ENCODE data around the gene EVPL. TPM values are rescaled to one million over a fixed set of nuclear protein-coding genes. Genes with fewer than 3 reads are reported as not detected.
A peak's percentile ranks its signal among the peaks of the same experiment; 100 is the strongest.

Gene EVPL
- total and polyA plus RNA-seq, 8 donors, result 1.2 to 105 (median 9.0) TPM

GRCh38 chr17:75959051-75959838 is 67.9 kb downstream of the EVPL start:
- no peak for TF ChIP-seq CTCF (IDR thresholded peaks at IDR 0.05)
- peak in 2 of 3 donors; percentile 19 to 71 for TF ChIP-seq POLR2AphosphoS5 (IDR thresholded peaks at IDR 0.05)
- Histone ChIP-seq H3K4me1 (peaks cover 19 to 56% (median 32%) of the 10 kb centered on the region in 4 donors), H3K9me3 (no peaks in the 10 kb centered on the region), H3K27me3 (no peaks in the 10 kb centered on the region), H3K27ac (peak overlapping the region; percentile 52 to 80 (median 56)), H3K4me3 (no peak overlapping the region), H3K36me3 (peaks cover 23 to 58% (median 45%) of the 10 kb centered on the region in 4 donors)
- 23 to 43% (median 31%) methylated on average over 8 of the region's 8 CpGs for WGBS, 5 donors
- intact Hi-C loops (cut with DNase I; ENCODE audit: low total_unique reads), result no loop called here
- DNase-seq, result peak in 1 of 2 donors; percentile 74

Other genes with a start within 250 kb of the EVPL start
- gene UNK, start 242.5 kb downstream of the EVPL start, total RNA-seq, result 100 to 1,000 TPM in 1 of 5 donors, 10 to 100 TPM in 3, 1 to 10 TPM in 1; 3.5 to 102 (median 33.0) TPM
- 10 to 100 TPM; 13.5 to 17.3 (median 15.1) TPM for gene UNK, start 242.5 kb downstream of the EVPL start, polyA plus RNA-seq
- gene UNC13D, start 182.9 kb downstream of the EVPL start, total RNA-seq, result 10 to 100 TPM in 4 of 5 donors, 1 to 10 TPM in 1; 9.0 to 45.5 (median 25.5) TPM
- 10 to 100 TPM in 2 of 3 donors, 1 to 10 TPM in 1; 6.4 to 18.5 (median 17.9) TPM for gene UNC13D, start 182.9 kb downstream of the EVPL start, polyA plus RNA-seq
- gene WBP2, start 172.0 kb downstream of the EVPL start, total RNA-seq, result 100 to 1,000 TPM in 1 of 5 donors, 10 to 100 TPM in 4; 28.6 to 122 (median 46.1) TPM
- gene WBP2, start 172.0 kb downstream of the EVPL start, polyA plus RNA-seq, result 100 to 1,000 TPM in 1 of 3 donors, 10 to 100 TPM in 2; 87.3 to 104 (median 98.6) TPM
- 10 to 100 TPM in 4 of 5 donors, 1 to 10 TPM in 1; 3.5 to 40.4 (median 11.9) TPM for gene TRIM47, start 148.7 kb downstream of the EVPL start, total RNA-seq
- gene TRIM47, start 148.7 kb downstream of the EVPL start, polyA plus RNA-seq, result 10 to 100 TPM; 24.2 to 34.7 (median 28.4) TPM
- gene TRIM65, start 130.4 kb downstream of the EVPL start, total RNA-seq, result 10 to 100 TPM in 3 of 5 donors, 1 to 10 TPM in 1, not detected in 1; 9.2 to 26.6 (median 16.9) TPM
- 10 to 100 TPM in 1 of 3 donors, 1 to 10 TPM in 2; 8.1 to 10.6 (median 9.5) TPM for gene TRIM65, start 130.4 kb downstream of the EVPL start, polyA plus RNA-seq
- gene MRPL38, start 122.4 kb downstream of the EVPL start, total RNA-seq, result 100 to 1,000 TPM in 1 of 5 donors, 10 to 100 TPM in 3, 1 to 10 TPM in 1; 9.3 to 244 (median 29.9) TPM
- 10 to 100 TPM; 54.2 to 89.2 (median 73.9) TPM for gene MRPL38, start 122.4 kb downstream of the EVPL start, polyA plus RNA-seq
- gene FBF1, start 86.3 kb downstream of the EVPL start, total RNA-seq, result 10 to 100 TPM in 4 of 5 donors, 1 to 10 TPM in 1; 3.8 to 21.7 (median 19.6) TPM
- gene FBF1, start 86.3 kb downstream of the EVPL start, polyA plus RNA-seq, result 10 to 100 TPM in 1 of 3 donors, 1 to 10 TPM in 2; 1.7 to 10.4 (median 6.8) TPM
- 100 to 1,000 TPM in 1 of 5 donors, 10 to 100 TPM in 4; 28.1 to 133 (median 71.8) TPM for gene ACOX1, start 48.1 kb downstream of the EVPL start, total RNA-seq
- 10 to 100 TPM; 11.9 to 26.5 (median 20.6) TPM for gene ACOX1, start 48.1 kb downstream of the EVPL start, polyA plus RNA-seq
- gene TEN1, start 48.1 kb downstream of the EVPL start, total RNA-seq, result 100 to 1,000 TPM in 1 of 5 donors, 10 to 100 TPM in 3, not detected in 1; 14.2 to 121 (median 19.3) TPM
- gene TEN1, start 48.1 kb downstream of the EVPL start, polyA plus RNA-seq, result 10 to 100 TPM; 37.1 to 66.6 (median 52.4) TPM
- 10 to 100 TPM in 1 of 5 donors, 1 to 10 TPM in 3, not detected in 1; 3.1 to 20.4 (median 7.3) TPM for gene CDK3, start 26.5 kb downstream of the EVPL start, total RNA-seq
- 10 to 100 TPM in 1 of 3 donors, 1 to 10 TPM in 2; 7.3 to 17.2 (median 8.2) TPM for gene CDK3, start 26.5 kb downstream of the EVPL start, polyA plus RNA-seq
- 10 to 100 TPM; 24.6 to 49.8 (median 47.8) TPM for gene SRP68, start 45.2 kb upstream of the EVPL start, total RNA-seq
- 10 to 100 TPM; 36.9 to 46.4 (median 39.3) TPM for gene SRP68, start 45.2 kb upstream of the EVPL start, polyA plus RNA-seq
- not detected for gene GALR2, start 47.5 kb upstream of the EVPL start, total RNA-seq
- under 1 TPM in 1 of 3 donors, not detected in 2; 0.48 TPM for gene GALR2, start 47.5 kb upstream of the EVPL start, polyA plus RNA-seq
- not detected for gene ZACN, start 51.9 kb upstream of the EVPL start, total RNA-seq
- gene ZACN, start 51.9 kb upstream of the EVPL start, polyA plus RNA-seq, result 1 to 10 TPM in 2 of 3 donors, under 1 TPM in 1; 1.00 to 1.9 (median 1.4) TPM
- gene EXOC7, start 76.5 kb upstream of the EVPL start, total RNA-seq, result 100 to 1,000 TPM in 2 of 5 donors, 10 to 100 TPM in 3; 65.7 to 280 (median 80.3) TPM
- gene EXOC7, start 76.5 kb upstream of the EVPL start, polyA plus RNA-seq, result 10 to 100 TPM; 31.8 to 47.2 (median 33.2) TPM
- gene FOXJ1, start 113.9 kb upstream of the EVPL start, total RNA-seq, result 1 to 10 TPM in 3 of 5 donors, not detected in 2; 1.3 to 6.7 (median 4.5) TPM
- under 1 TPM in 2 of 3 donors, not detected in 1; 0.12 to 0.25 TPM for gene FOXJ1, start 113.9 kb upstream of the EVPL start, polyA plus RNA-seq
- gene RNF157, start 213.2 kb upstream of the EVPL start, total RNA-seq, result 10 to 100 TPM in 3 of 5 donors, 1 to 10 TPM in 2; 1.0 to 41.4 (median 11.6) TPM
- 1 to 10 TPM in 2 of 3 donors, under 1 TPM in 1; 0.95 to 4.1 (median 3.7) TPM for gene RNF157, start 213.2 kb upstream of the EVPL start, polyA plus RNA-seq
- gene UBALD2, start 238.0 kb upstream of the EVPL start, total RNA-seq, result 10 to 100 TPM in 2 of 5 donors, 1 to 10 TPM in 3; 1.8 to 49.5 (median 9.9) TPM
- 10 to 100 TPM; 37.2 to 48.4 (median 43.0) TPM for gene UBALD2, start 238.0 kb upstream of the EVPL start, polyA plus RNA-seq

All from stomach (tissue), 9 donors.